ENCODE measurements around the gene MROH8.

GRCh38 chr20:37205130-37205529 lies 25.8 kb upstream of the MROH8 start:
- TF ChIP-seq POLR2AphosphoS5 (IDR thresholded peaks at IDR 0.05; ENCODE audit: low read depth) (no peak), GABPA (IDR thresholded peaks at IDR 0.05; ENCODE audit: low read depth) (no peak), REST (IDR thresholded peaks at IDR 0.05; ENCODE audit: insufficient replicate concordance, low read depth) (no peak)
- TF ChIP-seq, protein P1, sequence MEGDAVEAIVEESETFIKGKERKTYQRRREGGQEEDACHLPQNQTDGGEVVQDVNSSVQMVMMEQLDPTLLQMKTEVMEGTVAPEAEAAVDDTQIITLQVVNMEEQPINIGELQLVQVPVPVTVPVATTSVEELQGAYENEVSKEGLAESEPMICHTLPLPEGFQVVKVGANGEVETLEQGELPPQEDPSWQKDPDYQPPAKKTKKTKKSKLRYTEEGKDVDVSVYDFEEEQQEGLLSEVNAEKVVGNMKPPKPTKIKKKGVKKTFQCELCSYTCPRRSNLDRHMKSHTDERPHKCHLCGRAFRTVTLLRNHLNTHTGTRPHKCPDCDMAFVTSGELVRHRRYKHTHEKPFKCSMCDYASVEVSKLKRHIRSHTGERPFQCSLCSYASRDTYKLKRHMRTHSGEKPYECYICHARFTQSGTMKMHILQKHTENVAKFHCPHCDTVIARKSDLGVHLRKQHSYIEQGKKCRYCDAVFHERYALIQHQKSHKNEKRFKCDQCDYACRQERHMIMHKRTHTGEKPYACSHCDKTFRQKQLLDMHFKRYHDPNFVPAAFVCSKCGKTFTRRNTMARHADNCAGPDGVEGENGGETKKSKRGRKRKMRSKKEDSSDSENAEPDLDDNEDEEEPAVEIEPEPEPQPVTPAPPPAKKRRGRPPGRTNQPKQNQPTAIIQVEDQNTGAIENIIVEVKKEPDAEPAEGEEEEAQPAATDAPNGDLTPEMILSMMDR (IDR thresholded peaks at IDR 0.05; ENCODE audit: insufficient read depth, low read length) = no peak

Measured in HL-60 (cell line).